T-helper 1 cell treated with Interleukin-12 subunit alpha and Interleukin-12 subunit beta and Interleukin-4 antibody, amounts not matched to agents 30 μg/mL and 1 μg/mL, for 36 hours (primary cell): ENCODE results near the gene NEO1.

Experiments
- H3K27ac Mint-ChIP-seq: one replicate; pipeline ENCODE4 v1.8.0; 2021; ENCODE audit warnings: mild to moderate bottlenecking, mixed read lengths
- H3K27me3 Mint-ChIP-seq: one replicate; pipeline ENCODE4 v1.8.0; 2021; ENCODE audit warnings: low read depth, mixed read lengths
- H3K36me3 Mint-ChIP-seq: one replicate; pipeline ENCODE4 v1.8.0; 2021; ENCODE audit warnings: low read depth, mixed read lengths
- H3K4me1 Mint-ChIP-seq: one replicate; pipeline ENCODE4 v1.8.0; 2021; ENCODE audit warnings: low read depth, mixed read lengths
- H3K4me3 Mint-ChIP-seq: one replicate; pipeline ENCODE4 v1.8.0; 2021; ENCODE audit warnings: mild to moderate bottlenecking, moderate library complexity, mixed read lengths
- H3K9me3 Mint-ChIP-seq: one replicate; pipeline ENCODE4 v1.8.0; 2021; ENCODE audit warnings: mixed read lengths

Gene NEO1

GRCh38 chr15:73048624-73049295 is 3.5 kb upstream of the NEO1 start:
- Mint-ChIP-seq H3K36me3 (no peaks in the 10 kb centered on the region), H3K27ac (no peak overlapping the region), H3K4me3 (no peak overlapping the region)

DNA sequence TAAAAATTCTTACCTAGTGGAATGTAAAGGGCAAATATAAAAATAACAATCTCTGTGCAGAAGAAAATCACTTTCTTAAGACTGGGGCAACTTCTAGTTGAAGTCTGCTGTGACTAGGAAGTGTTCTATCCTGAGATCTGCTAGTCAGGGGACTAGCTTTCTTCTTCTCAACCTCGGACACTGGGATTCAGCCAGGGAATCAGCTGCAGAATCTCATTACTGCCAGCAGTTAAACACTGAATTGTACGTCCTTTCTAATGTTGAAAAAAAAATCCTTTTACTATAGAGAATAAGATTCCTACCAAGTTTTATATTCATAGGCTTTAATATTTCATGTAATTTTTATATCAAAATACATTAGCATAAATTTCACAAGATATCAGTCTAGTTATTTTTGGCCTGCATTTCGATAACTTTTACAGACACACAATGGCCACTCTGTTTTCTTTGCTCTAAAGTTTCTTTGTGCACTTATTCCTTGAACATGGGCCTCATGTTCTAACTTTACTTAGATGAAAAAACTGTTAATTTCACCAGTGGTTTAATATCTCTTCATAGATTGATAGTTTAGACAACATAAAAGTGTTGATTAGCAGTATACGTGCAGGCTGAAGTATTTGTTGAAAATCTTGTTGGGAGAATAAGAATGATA is 2.6 kb upstream of the NEO1 start:
- Mint-ChIP-seq H3K27me3 (peaks cover 40% of the 10 kb centered on the region), H3K36me3 (no peaks in the 10 kb centered on the region), H3K4me3 (peak overlapping the region; percentile 33), H3K27ac (no peak overlapping the region), H3K4me1 (peaks cover 9% of the 10 kb centered on the region), H3K9me3 (no peaks in the 10 kb centered on the region)

More at GRCh38 chr15:73048624-73049295, 3.5 kb upstream of the NEO1 start:
- Mint-ChIP-seq H3K4me1 (peaks cover 9% of the 10 kb centered on the region), H3K9me3 (no peaks in the 10 kb centered on the region), H3K27me3 (peaks cover 40% of the 10 kb centered on the region)

DNA sequence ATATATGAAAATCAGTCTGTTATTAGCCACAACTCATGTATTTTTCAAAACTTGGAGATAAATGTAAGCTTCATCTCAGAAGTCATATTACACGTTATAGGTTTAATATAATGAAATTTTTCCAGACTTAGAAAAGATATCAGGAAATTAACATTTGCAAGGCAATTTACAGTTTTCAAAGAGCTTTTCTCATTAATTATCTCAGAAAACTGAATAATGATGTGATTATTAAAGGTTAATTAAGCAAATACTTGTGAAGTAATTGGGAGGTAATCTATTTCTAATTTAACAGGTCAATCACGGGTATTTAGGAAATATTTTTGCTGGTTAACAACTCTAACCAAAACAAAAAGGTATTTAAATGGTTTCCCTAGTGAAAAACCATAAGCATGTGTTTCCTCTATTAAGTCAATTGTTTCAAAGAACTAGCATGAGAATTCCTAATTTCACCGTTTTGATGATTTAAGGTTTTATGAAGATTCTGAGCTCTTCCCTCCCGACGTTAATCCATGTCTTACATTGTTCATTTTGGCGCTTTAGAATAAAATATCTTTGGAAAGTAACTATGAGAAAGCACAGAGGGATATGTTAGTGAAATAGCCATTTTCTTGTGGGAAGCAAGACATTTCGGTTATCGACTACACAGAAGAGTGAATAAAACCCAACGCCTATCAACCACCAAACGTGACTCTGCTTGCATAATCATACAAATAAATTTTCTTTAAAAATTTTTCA is 1.5 kb upstream of the NEO1 start:
- no peaks in the 10 kb centered on the region for H3K9me3 Mint-ChIP-seq
- H3K36me3 Mint-ChIP-seq: no peaks in the 10 kb centered on the region
- H3K27ac Mint-ChIP-seq: no peak overlapping the region
- H3K27me3 Mint-ChIP-seq: peaks cover 40% of the 10 kb centered on the region
- peaks cover 9% of the 10 kb centered on the region for H3K4me1 Mint-ChIP-seq
- peak overlapping the region; percentile 68 for H3K4me3 Mint-ChIP-seq

DNA sequence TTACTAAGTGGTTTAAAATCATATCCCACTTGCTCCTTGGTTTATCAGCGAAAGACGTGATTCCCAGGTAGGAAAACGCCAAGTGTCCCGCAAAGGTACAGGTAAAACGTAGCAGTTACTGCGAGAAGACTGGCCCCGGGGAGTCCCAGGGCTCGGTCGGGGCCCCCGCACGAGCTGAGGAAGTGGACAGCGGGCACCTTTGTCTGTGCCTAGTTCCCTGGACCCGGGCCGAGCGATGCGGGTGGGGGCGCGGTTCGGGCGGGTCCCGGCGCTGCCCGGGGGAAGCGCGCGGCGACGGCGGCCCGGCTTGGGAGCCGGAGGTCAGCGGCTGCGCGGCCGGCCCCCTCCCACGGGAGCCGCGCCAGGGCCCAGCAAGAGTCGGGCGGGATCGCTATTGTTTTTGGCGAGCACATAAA is 864 bp upstream of the NEO1 start:
- Mint-ChIP-seq H3K4me1 (peaks cover 9% of the 10 kb centered on the region), H3K36me3 (no peaks in the 10 kb centered on the region), H3K27ac (no peak overlapping the region), H3K4me3 (peak overlapping the region; percentile 68), H3K27me3 (peaks cover 36% of the 10 kb centered on the region), H3K9me3 (no peaks in the 10 kb centered on the region)

DNA sequence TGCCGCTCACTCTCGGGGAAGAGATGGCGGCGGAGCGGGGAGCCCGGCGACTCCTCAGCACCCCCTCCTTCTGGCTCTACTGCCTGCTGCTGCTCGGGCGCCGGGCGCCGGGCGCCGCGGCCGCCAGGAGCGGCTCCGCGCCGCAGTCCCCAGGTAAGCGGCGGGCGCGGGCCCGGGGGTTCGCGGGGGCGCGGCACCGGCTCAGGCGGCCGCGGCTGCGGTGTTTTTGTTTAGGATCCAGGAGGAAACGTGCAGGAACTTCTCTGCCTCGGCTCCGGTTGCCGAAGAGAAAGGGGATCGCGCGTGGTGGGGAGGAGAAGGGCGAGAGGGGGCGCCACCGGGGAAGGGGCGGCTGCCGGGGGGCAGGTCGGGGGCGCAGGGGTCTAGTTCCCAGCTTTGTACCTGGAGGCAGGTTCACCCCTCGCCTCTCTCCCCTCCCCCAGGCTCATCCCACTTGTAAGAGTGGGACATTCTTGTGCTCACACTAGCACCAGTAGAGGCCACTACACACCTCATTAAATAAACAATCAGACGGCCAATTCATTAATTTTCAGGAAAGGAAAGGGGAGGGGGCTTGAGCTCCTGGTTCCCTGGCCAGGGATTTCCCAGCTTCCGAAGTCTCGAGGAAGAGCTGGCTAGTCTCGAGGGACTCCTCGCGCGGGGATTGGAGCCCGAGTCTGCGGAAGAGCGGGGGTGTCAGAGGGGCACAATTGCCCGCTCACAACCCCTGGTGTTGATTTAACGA is 562 bp downstream of the NEO1 start:
- no peaks in the 10 kb centered on the region for H3K36me3 Mint-ChIP-seq
- H3K9me3 Mint-ChIP-seq: no peaks in the 10 kb centered on the region
- H3K4me1 Mint-ChIP-seq: peaks cover 9% of the 10 kb centered on the region
- H3K4me3 Mint-ChIP-seq: peak overlapping the region; percentile 79
- H3K27me3 Mint-ChIP-seq: peaks cover 35% of the 10 kb centered on the region
- H3K27ac Mint-ChIP-seq: peak overlapping the region; percentile 27

- Mint-ChIP-seq H3K36me3 (no peaks in the 10 kb centered on the region), H3K27me3 (peaks cover 38% of the 10 kb centered on the region), H3K4me3 (peak overlapping the region; percentile 79), H3K4me1 (peaks cover 9% of the 10 kb centered on the region), H3K27ac (no peak overlapping the region), H3K9me3 (no peaks in the 10 kb centered on the region)
These were observed 1.1 kb downstream of the NEO1 start for GRCh38 chr15:73053398-73053723.

GRCh38 chr15:73054417-73054953 is 2.2 kb downstream of the NEO1 start:
- Mint-ChIP-seq H3K27ac (no peak overlapping the region), H3K9me3 (no peaks in the 10 kb centered on the region), H3K36me3 (no peaks in the 10 kb centered on the region), H3K4me1 (peaks cover 9% of the 10 kb centered on the region), H3K4me3 (no peak overlapping the region), H3K27me3 (peaks cover 31% of the 10 kb centered on the region)

DNA sequence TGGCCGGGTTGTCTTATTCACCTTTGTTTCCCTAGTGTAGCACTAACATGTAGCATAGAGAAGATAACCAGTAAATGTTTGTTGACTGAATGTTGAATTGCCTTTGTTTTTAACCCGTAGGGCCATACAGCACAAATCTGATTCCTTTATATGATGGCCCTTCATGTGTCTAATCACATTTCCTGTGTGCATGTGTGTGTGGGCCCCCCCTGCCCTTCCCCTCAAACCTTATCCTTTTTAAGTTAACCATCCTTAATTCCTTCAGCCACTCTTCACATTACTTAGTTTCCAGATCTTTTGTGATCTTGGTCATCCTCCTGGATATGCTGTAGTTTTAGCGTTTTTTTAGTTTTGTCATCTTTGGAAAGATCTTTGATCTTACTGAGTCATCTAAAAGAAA is 4.2 kb downstream of the NEO1 start:
- Mint-ChIP-seq H3K27ac (no peak overlapping the region), H3K4me1 (peaks cover 5% of the 10 kb centered on the region), H3K36me3 (no peaks in the 10 kb centered on the region), H3K27me3 (peaks cover 28% of the 10 kb centered on the region), H3K9me3 (no peaks in the 10 kb centered on the region), H3K4me3 (no peak overlapping the region)

DNA sequence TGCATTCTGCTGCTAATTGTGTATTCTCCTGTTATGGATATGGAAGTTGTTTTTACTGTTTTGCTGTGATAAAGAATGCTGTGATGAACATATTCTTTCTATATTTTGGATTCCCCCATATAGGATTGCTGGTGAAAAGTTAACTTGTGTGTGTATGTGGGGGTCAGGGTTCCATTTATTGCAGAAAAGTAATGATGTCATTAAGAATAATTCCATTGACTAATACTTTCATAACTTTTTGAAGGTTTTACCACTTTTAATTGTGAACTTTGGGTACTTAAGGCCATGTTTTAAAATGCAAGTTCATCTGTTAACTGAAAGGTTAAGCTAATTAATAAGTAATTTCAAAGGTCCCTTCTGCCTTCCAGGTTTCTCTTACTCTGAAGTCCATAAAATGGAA is 6.2 kb downstream of the NEO1 start:
- Mint-ChIP-seq H3K36me3 (no peaks in the 10 kb centered on the region), H3K4me1 (peaks cover under 1% of the 10 kb centered on the region), H3K4me3 (no peak overlapping the region), H3K27ac (no peak overlapping the region), H3K27me3 (peaks cover 26% of the 10 kb centered on the region), H3K9me3 (no peaks in the 10 kb centered on the region)

DNA sequence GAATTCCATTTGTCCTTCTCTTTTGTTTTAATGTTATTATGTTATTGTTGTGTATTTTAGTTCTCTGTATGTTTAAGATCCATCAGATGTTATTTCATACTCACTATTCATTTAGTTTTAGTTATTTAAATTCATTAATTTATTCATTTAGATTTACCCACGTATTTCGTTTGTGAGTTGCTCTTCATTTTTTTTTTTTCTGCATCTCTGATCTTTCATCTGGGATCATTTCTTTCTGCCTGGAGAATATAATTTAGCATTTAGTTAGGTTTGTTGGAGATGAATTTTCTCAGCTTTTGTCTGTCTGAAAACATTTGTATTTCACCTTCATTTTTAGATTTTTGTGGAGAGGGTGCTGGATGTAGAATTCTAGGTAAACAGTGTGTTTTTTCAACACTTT is 12.9 kb downstream of the NEO1 start:
- no peaks in the 10 kb centered on the region for H3K36me3 Mint-ChIP-seq
- H3K27ac Mint-ChIP-seq: no peak overlapping the region
- no peaks in the 10 kb centered on the region for H3K9me3 Mint-ChIP-seq
- H3K4me1 Mint-ChIP-seq: no peaks in the 10 kb centered on the region
- H3K27me3 Mint-ChIP-seq: peaks cover 33% of the 10 kb centered on the region
- no peak overlapping the region for H3K4me3 Mint-ChIP-seq

DNA sequence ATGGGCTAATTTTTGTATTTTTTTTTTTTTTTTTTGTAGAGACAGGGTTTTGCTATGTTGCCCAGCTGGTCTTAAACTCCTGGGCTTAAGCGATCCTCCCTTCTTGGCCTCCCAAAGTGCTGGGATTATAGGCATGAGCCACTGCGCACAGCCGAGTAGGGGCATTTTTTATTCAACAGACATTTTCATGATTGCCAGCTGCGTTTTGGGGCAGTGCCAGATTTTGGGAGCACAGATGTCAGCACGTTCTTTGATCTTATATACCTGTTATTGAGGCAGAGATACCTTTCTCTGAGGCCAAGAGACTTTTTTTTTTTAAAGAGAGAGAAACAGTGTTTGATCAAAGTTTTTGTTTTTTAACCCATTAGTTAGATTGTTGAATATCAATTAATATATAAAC is 16.8 kb downstream of the NEO1 start:
- H3K4me1 Mint-ChIP-seq: no peaks in the 10 kb centered on the region
- no peaks in the 10 kb centered on the region for H3K9me3 Mint-ChIP-seq
- H3K36me3 Mint-ChIP-seq: no peaks in the 10 kb centered on the region
- peaks cover 20% of the 10 kb centered on the region for H3K27me3 Mint-ChIP-seq
- no peak overlapping the region for H3K27ac Mint-ChIP-seq
- H3K4me3 Mint-ChIP-seq: no peak overlapping the region

DNA sequence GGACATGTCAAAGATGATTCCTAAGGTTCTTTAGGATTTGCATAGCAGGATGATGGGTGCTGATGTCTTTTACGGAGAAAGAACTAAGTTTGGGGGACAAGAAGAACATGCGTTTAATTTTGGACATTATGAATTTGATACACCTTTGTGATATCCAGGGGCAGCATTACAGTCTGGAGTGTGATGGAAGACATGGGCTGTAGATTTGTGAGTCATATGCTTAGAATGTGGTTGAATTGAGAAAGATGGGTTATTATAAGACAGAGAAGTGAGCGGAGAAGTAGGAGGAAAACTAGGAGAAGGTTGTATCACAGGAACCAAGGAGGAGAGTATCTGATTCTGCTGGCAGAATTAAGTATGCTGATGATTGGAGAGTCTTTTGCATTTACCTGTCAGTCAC is 20.6 kb downstream of the NEO1 start:
- no peaks in the 10 kb centered on the region for H3K9me3 Mint-ChIP-seq
- H3K4me1 Mint-ChIP-seq: no peaks in the 10 kb centered on the region
- H3K27me3 Mint-ChIP-seq: peaks cover 4% of the 10 kb centered on the region
- no peak overlapping the region for H3K27ac Mint-ChIP-seq
- no peaks in the 10 kb centered on the region for H3K36me3 Mint-ChIP-seq
- no peak overlapping the region for H3K4me3 Mint-ChIP-seq

- no peaks in the 10 kb centered on the region for H3K9me3 Mint-ChIP-seq
- no peak overlapping the region for H3K27ac Mint-ChIP-seq
- no peaks in the 10 kb centered on the region for H3K4me1 Mint-ChIP-seq
- no peaks in the 10 kb centered on the region for H3K36me3 Mint-ChIP-seq
- no peak overlapping the region for H3K4me3 Mint-ChIP-seq
- H3K27me3 Mint-ChIP-seq: peaks cover 4% of the 10 kb centered on the region
These were observed 22.0 kb downstream of the NEO1 start for GRCh38 chr15:73074241-73074640.

DNA sequence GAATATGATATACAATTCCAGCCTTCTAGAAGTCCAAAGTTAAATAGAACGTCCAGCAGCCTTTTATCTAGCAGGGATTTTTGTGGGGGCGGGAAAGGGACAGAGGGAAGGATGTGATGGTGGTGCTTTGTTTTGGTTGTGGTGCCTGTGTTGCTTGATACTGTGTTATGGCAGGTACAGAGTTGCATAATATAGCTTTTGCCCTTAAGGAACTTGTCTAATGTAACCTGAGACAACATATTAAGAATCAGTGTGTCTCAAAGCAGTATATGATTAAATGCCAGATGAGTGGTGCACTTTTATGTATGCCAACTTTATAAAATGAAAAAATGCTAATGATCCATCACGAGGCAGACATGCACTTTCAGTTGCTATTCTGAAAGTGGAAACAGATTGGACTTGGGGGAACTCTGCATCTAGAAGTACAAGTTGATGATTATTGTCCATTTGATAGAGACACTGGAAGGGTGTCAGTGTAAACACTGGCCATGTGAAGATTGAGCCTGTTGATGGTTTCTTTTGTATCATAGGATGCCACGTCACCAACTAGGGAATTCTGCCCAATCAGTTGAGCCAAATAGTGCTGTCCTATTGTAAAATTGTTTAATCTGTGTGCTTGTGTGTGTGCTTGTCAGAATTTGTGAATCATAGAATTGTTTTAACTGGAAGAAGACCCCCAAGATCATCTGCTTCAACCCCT is 23.0 kb downstream of the NEO1 start:
- H3K36me3 Mint-ChIP-seq: no peaks in the 10 kb centered on the region
- peaks cover 4% of the 10 kb centered on the region for H3K27me3 Mint-ChIP-seq
- H3K27ac Mint-ChIP-seq: no peak overlapping the region
- H3K9me3 Mint-ChIP-seq: no peaks in the 10 kb centered on the region
- H3K4me3 Mint-ChIP-seq: no peak overlapping the region
- H3K4me1 Mint-ChIP-seq: no peaks in the 10 kb centered on the region
